Effector memory CD8-positive, alpha-beta T cell (primary cell): Measurements from ENCODE around the gene ANKS1B.

Experiments used
- ATAC-seq: fragments of 150-1000 bp; cut with Tn5 transposase; replicated peaks from 2 replicates; pipeline ENCODE4 v1.10.0; 2021; ENCODE audit warnings: mild to moderate bottlenecking, moderate library complexity
- DNase-seq, 3 experiments: peaks; one replicate each; pipeline ENCODE4 v3.0.0; 2021
- H3K27ac Mint-ChIP-seq, 2 donors: one replicate each; pipeline ENCODE4 v1.8.0; 2022; ENCODE audit warnings: mild to moderate bottlenecking in 2 of 2, mixed read lengths in 2 of 2, moderate library complexity in 2 of 2
- H3K27me3 Mint-ChIP-seq, 2 donors: one replicate each; pipeline ENCODE4 v1.8.0; 2022; ENCODE audit warnings: mixed read lengths in 2 of 2
- H3K36me3 Mint-ChIP-seq: one replicate; pipeline ENCODE4 v1.8.0; 2022; ENCODE audit warnings: mild to moderate bottlenecking, moderate library complexity, mixed read lengths; ENCODE audit not compliant: insufficient read depth
- H3K4me1 Mint-ChIP-seq, 2 donors: one replicate each; pipeline ENCODE4 v1.8.0; 2022; ENCODE audit warnings: low read depth in 2 of 2, mixed read lengths in 2 of 2
- H3K4me3 Mint-ChIP-seq, 2 donors: one replicate each; pipeline ENCODE4 v1.8.0; 2022; ENCODE audit warnings: mild to moderate bottlenecking in 2 of 2, mixed read lengths in 2 of 2, moderate library complexity in 2 of 2
- H3K9me3 Mint-ChIP-seq, 2 donors: one replicate each; pipeline ENCODE4 v1.8.0; 2022; ENCODE audit warnings: mixed read lengths in 2 of 2

The ANKS1B gene

GRCh38 chr12:99946131-99946530 is 38.6 kb downstream of the ANKS1B start:
- Mint-ChIP-seq H3K9me3 (peaks cover 0 to 1% of the 10 kb centered on the region in 2 donors), H3K27ac (no peak overlapping the region), H3K4me3 (no peak overlapping the region), H3K36me3 (no peaks in the 10 kb centered on the region), H3K4me1 (no peaks in the 10 kb centered on the region), H3K27me3 (peaks cover 0 to 15% of the 10 kb centered on the region in 2 donors)
- DNase-seq (no peak), ATAC-seq (no peak)

GRCh38 chr12:99935608-99936007 is 49.1 kb downstream of the ANKS1B start:
- no peak overlapping the region for H3K4me3 Mint-ChIP-seq
- no peaks in the 10 kb centered on the region for H3K4me1 Mint-ChIP-seq
- DNase-seq, result no peak
- peaks cover 3 to 9% of the 10 kb centered on the region in 2 donors for H3K9me3 Mint-ChIP-seq
- H3K36me3 Mint-ChIP-seq, result no peaks in the 10 kb centered on the region
- no peak for ATAC-seq
- no peak overlapping the region for H3K27ac Mint-ChIP-seq
- H3K27me3 Mint-ChIP-seq, result no peaks in the 10 kb centered on the region

- Mint-ChIP-seq H3K4me3 (no peak overlapping the region), H3K36me3 (no peaks in the 10 kb centered on the region), H3K9me3 (no peaks in the 10 kb centered on the region), H3K27ac (no peak overlapping the region), H3K27me3 (no peaks in the 10 kb centered on the region), H3K4me1 (no peaks in the 10 kb centered on the region)
- DNase-seq (no peak), ATAC-seq (no peak)
These were observed 58.1 kb downstream of the ANKS1B start for GRCh38 chr12:99926511-99927169.

GRCh38 chr12:99920353-99920960 is 64.3 kb downstream of the ANKS1B start:
- Mint-ChIP-seq H3K27ac (no peak overlapping the region), H3K27me3 (no peaks in the 10 kb centered on the region), H3K4me3 (no peak overlapping the region), H3K9me3 (peaks cover 0 to 4% of the 10 kb centered on the region in 2 donors), H3K36me3 (no peaks in the 10 kb centered on the region), H3K4me1 (no peaks in the 10 kb centered on the region)
- no peak for DNase-seq
- ATAC-seq, result no peak

- Mint-ChIP-seq H3K4me1 (no peaks in the 10 kb centered on the region), H3K27ac (no peak overlapping the region), H3K9me3 (peaks cover 0 to 4% of the 10 kb centered on the region in 2 donors), H3K36me3 (no peaks in the 10 kb centered on the region), H3K27me3 (no peaks in the 10 kb centered on the region), H3K4me3 (no peak overlapping the region)
- no peak for DNase-seq
- no peak for ATAC-seq
These were observed 66.9 kb downstream of the ANKS1B start for GRCh38 chr12:99917711-99918402.

- H3K4me3 Mint-ChIP-seq, result no peak overlapping the region
- no peak for ATAC-seq
- no peaks in the 10 kb centered on the region for H3K27me3 Mint-ChIP-seq
- DNase-seq, result no peak
- no peaks in the 10 kb centered on the region for H3K4me1 Mint-ChIP-seq
- no peak overlapping the region for H3K27ac Mint-ChIP-seq
- no peaks in the 10 kb centered on the region for H3K36me3 Mint-ChIP-seq
- H3K9me3 Mint-ChIP-seq, result peaks cover 0 to 4% of the 10 kb centered on the region in 2 donors
These were observed 68.2 kb downstream of the ANKS1B start for GRCh38 chr12:99916555-99916954.

GRCh38 chr12:99915251-99916082 is 69.3 kb downstream of the ANKS1B start:
- DNase-seq (no peak), ATAC-seq (no peak)
- H3K27ac Mint-ChIP-seq, result no peak overlapping the region
- H3K4me1 Mint-ChIP-seq, result no peaks in the 10 kb centered on the region
- H3K27me3 Mint-ChIP-seq, result no peaks in the 10 kb centered on the region
- no peaks in the 10 kb centered on the region for H3K9me3 Mint-ChIP-seq
- no peak overlapping the region for H3K4me3 Mint-ChIP-seq
- no peaks in the 10 kb centered on the region for H3K36me3 Mint-ChIP-seq

GRCh38 chr12:99914206-99914605 is 70.5 kb downstream of the ANKS1B start:
- Mint-ChIP-seq H3K4me3 (no peak overlapping the region), H3K27ac (no peak overlapping the region), H3K36me3 (no peaks in the 10 kb centered on the region), H3K4me1 (no peaks in the 10 kb centered on the region), H3K9me3 (no peaks in the 10 kb centered on the region), H3K27me3 (no peaks in the 10 kb centered on the region)
- no peak for DNase-seq
- no peak for ATAC-seq

- H3K27me3 Mint-ChIP-seq, result no peaks in the 10 kb centered on the region
- H3K4me1 Mint-ChIP-seq, result no peaks in the 10 kb centered on the region
- no peak for DNase-seq
- no peak for ATAC-seq
- no peak overlapping the region for H3K4me3 Mint-ChIP-seq
- H3K36me3 Mint-ChIP-seq, result no peaks in the 10 kb centered on the region
- no peaks in the 10 kb centered on the region for H3K9me3 Mint-ChIP-seq
- H3K27ac Mint-ChIP-seq, result no peak overlapping the region
These were observed 72.8 kb downstream of the ANKS1B start for GRCh38 chr12:99911967-99912366.

GRCh38 chr12:99911081-99911480 is 73.7 kb downstream of the ANKS1B start:
- Mint-ChIP-seq H3K27ac (no peak overlapping the region), H3K4me3 (no peak overlapping the region), H3K27me3 (no peaks in the 10 kb centered on the region), H3K9me3 (no peaks in the 10 kb centered on the region), H3K36me3 (no peaks in the 10 kb centered on the region), H3K4me1 (no peaks in the 10 kb centered on the region)
- no peak for DNase-seq
- no peak for ATAC-seq

GRCh38 chr12:99910342-99910741 is 74.4 kb downstream of the ANKS1B start:
- Mint-ChIP-seq H3K4me3 (no peak overlapping the region), H3K9me3 (no peaks in the 10 kb centered on the region), H3K4me1 (no peaks in the 10 kb centered on the region), H3K27me3 (no peaks in the 10 kb centered on the region), H3K36me3 (no peaks in the 10 kb centered on the region), H3K27ac (no peak overlapping the region)
- no peak for ATAC-seq
- no peak for DNase-seq

GRCh38 chr12:99906786-99907579 is 77.8 kb downstream of the ANKS1B start:
- no peaks in the 10 kb centered on the region for H3K36me3 Mint-ChIP-seq

GRCh38 chr12:99901181-99901580 is 83.6 kb downstream of the ANKS1B start:
- ATAC-seq (no peak), DNase-seq (no peak)
- Mint-ChIP-seq H3K4me3 (no peak overlapping the region), H3K27ac (no peak overlapping the region), H3K27me3 (no peaks in the 10 kb centered on the region), H3K4me1 (no peaks in the 10 kb centered on the region), H3K9me3 (peaks cover 7 to 9% of the 10 kb centered on the region in 2 donors), H3K36me3 (no peaks in the 10 kb centered on the region)

More at GRCh38 chr12:99906786-99907579, 77.8 kb downstream of the ANKS1B start:
- H3K27me3 Mint-ChIP-seq, result no peaks in the 10 kb centered on the region
- DNase-seq (no peak), ATAC-seq (no peak)
- no peaks in the 10 kb centered on the region for H3K4me1 Mint-ChIP-seq
- H3K4me3 Mint-ChIP-seq, result no peak overlapping the region
- peaks cover 3 to 4% of the 10 kb centered on the region in 2 donors for H3K9me3 Mint-ChIP-seq
- no peak overlapping the region for H3K27ac Mint-ChIP-seq
